Uterus (tissue), 2 donors: ENCODE data around the gene RIPOR3.

Source experiments
- CTCF ChIP-seq, 4 experiments: fragments of 200-600 bp in 2 of 4; fragments of 450-650 bp in 2 of 4; sonication (generic) in 2 of 4; IDR thresholded peaks; one replicate each; pipeline ENCODE4 v1.5.1; 2016 to 2019; ENCODE audit warnings: antibody characterized with exemption in 4 of 4, mild to moderate bottlenecking in 2 of 4, moderate library complexity in 1 of 4
- POLR2A ChIP-seq, 2 donors: fragments of 450-650 bp; IDR thresholded peaks; one replicate each; pipeline ENCODE4 v1.6.1; 2016; ENCODE audit warnings: antibody characterized with exemption in 2 of 2, mild to moderate bottlenecking in 1 of 2, moderate library complexity in 1 of 2

- TF ChIP-seq CTCF (IDR thresholded peaks at IDR 0.05): no peak
- no peak for TF ChIP-seq POLR2A (IDR thresholded peaks at IDR 0.05)
Observed at GRCh38 chr20:50735813-50736212, 44.5 kb upstream of the RIPOR3 start.
